ENCODE results near the gene DHX35. TPM values are rescaled to one million over a fixed set of nuclear protein-coding genes. Genes with fewer than 3 reads are reported as not detected.

The DHX35 gene
- total RNA-seq, 2 experiments from 2014 or later, result 7.3 to 7.6 TPM

DNA sequence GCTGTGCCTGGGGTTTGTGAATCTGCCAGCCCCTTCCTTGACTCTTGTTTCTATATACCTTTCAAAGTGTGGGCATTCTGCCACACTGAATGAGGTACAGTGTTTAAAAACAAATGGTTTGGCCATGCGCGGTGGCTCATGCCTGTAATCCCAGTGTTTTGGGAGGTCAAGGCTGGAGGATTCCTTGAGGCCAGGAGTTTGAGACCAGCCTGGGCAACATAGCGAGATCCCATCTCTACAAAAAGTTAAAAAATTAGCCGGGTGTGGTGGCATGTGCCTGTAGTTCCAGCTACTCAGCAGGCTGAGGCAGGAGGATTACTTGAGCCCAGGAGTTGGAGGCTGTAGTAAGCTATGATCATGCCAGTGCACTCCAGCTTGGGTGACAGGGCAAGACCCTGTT is 30.2 kb upstream of the DHX35 start:
- H3K27ac Mint-ChIP-seq, result no peak overlapping the region
- Histone ChIP-seq H3K27me3 (ENCODE audit: control insufficient read depth in 1 of 2, insufficient read depth in 2 of 2, low read length in 2 of 2) (no peaks in the 10 kb centered on the region), H3K4me1 (ENCODE audit: insufficient read depth, low read length) (peaks cover 27% of the 10 kb centered on the region), H3K27ac (ENCODE audit: low read depth in 1 of 2, low read length in 2 of 2) (no peak overlapping the region), H3K4me3 (ENCODE audit: low read length) (no peak overlapping the region), H3K36me3 (ENCODE audit: insufficient read depth, low read length) (no peaks in the 10 kb centered on the region), H3K9me3 (ENCODE audit: control insufficient read depth in 1 of 2, insufficient read depth in 1 of 2, low read length in 2 of 2) (no peaks in the 10 kb centered on the region)
- TF ChIP-seq, protein P1, sequence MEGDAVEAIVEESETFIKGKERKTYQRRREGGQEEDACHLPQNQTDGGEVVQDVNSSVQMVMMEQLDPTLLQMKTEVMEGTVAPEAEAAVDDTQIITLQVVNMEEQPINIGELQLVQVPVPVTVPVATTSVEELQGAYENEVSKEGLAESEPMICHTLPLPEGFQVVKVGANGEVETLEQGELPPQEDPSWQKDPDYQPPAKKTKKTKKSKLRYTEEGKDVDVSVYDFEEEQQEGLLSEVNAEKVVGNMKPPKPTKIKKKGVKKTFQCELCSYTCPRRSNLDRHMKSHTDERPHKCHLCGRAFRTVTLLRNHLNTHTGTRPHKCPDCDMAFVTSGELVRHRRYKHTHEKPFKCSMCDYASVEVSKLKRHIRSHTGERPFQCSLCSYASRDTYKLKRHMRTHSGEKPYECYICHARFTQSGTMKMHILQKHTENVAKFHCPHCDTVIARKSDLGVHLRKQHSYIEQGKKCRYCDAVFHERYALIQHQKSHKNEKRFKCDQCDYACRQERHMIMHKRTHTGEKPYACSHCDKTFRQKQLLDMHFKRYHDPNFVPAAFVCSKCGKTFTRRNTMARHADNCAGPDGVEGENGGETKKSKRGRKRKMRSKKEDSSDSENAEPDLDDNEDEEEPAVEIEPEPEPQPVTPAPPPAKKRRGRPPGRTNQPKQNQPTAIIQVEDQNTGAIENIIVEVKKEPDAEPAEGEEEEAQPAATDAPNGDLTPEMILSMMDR (IDR thresholded peaks at IDR 0.05), result no peak
- no peaks in the 10 kb centered on the region for H3K36me3 Mint-ChIP-seq (ENCODE audit: low read depth)
- peaks cover 17% of the 10 kb centered on the region for H3K4me1 Mint-ChIP-seq (ENCODE audit: low read depth)
- H3K4me3 Mint-ChIP-seq, result no peak overlapping the region
- no peaks in the 10 kb centered on the region for H3K27me3 Mint-ChIP-seq
- DNase-seq (no peak), ATAC-seq (ENCODE audit: poor library complexity) (no peak)
- intact Hi-C loops (cut with DNase I, micrococcal nuclease), result no loop called here
- CTCF ChIA-PET, result no interaction called here
- H3K9me3 Mint-ChIP-seq, result no peaks in the 10 kb centered on the region
- POLR2A ChIA-PET, result no interaction called here

DNA sequence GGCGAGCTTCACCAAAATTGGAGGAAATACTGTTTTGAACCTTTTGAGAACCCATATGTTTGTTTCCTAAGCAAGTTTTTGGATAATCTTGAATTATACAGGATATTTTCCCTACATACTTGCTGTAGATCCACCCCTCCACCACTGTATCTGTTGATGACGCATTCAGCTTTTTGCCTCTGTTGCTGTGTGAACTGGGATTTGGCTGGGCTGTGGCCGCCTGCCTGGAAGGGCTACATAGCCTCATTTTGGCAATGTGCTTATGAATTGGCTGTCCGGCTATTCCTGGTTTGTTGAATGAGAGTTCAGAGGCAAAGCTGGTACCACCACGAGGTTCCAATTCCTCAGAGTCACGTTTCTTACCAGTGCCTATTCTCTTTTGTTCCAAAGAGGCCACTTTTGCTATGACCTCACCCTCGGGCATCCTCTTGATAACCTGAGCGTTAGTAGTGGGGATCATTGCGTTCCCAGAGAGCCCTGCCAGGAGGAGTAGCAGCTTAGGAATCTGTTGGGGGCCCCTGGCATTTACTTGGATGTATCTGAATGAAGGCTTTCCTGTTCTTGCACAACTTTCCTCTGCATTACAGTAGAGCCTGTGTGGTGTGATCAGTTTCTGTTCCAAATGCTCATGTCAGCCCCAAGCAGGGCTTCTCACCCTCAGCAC is 29.6 kb upstream of the DHX35 start:
- peaks cover 21% of the 10 kb centered on the region for H3K4me1 ChIP-seq (ENCODE audit: insufficient read depth, low read length)

DNA sequence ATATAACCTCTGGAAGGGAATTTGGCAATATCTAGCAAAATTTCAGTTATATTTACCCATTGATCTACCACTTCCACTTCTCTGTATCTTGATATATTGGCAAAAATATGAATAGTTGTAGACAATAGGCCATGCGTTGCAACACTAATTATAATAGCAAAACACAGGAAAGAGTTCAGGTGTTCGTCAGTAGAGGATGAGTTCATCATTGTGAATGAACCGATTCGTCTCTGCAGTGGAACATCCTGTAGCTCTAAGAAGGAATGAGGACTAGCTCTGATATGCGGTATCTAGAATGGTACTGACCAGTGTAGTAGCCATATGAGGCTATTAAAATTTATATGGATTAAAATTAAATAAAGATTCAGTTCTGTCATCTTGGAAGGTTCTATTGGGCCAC is 27.6 kb upstream of the DHX35 start:
- Histone ChIP-seq H3K4me3 (ENCODE audit: low read length) (no peak overlapping the region), H3K4me1 (ENCODE audit: insufficient read depth, low read length) (peaks cover 9% of the 10 kb centered on the region), H3K27ac (ENCODE audit: low read depth in 1 of 2, low read length in 2 of 2) (no peak overlapping the region), H3K27me3 (ENCODE audit: control insufficient read depth in 1 of 2, insufficient read depth in 2 of 2, low read length in 2 of 2) (no peaks in the 10 kb centered on the region), H3K36me3 (ENCODE audit: insufficient read depth, low read length) (no peaks in the 10 kb centered on the region), H3K9me3 (ENCODE audit: control insufficient read depth in 1 of 2, insufficient read depth in 1 of 2, low read length in 2 of 2) (no peaks in the 10 kb centered on the region)
- ChIA-PET POLR2A (no interaction called here), CTCF (interaction anchor here (0.7 kb wide), 1 partner anchor 36 kb away, joined by 4 read pairs; no protein-coding TSS in a partner anchor)
- Mint-ChIP-seq H3K36me3 (ENCODE audit: low read depth) (no peaks in the 10 kb centered on the region), H3K27me3 (no peaks in the 10 kb centered on the region), H3K4me3 (no peak overlapping the region), H3K9me3 (no peaks in the 10 kb centered on the region), H3K27ac (no peak overlapping the region), H3K4me1 (ENCODE audit: low read depth) (peaks cover 5% of the 10 kb centered on the region)
- no peak for ATAC-seq (ENCODE audit: poor library complexity)
- intact Hi-C loops (cut with DNase I, micrococcal nuclease), result no loop called here
- TF ChIP-seq, protein P1 (IDR thresholded peaks at IDR 0.05), result no peak
- no peak for DNase-seq

More for the DNA sequence above, 29.6 kb upstream of the DHX35 start:
- H3K36me3 Mint-ChIP-seq (ENCODE audit: low read depth), result no peaks in the 10 kb centered on the region
- ChIA-PET POLR2A (no interaction called here), CTCF (no interaction called here)
- H3K9me3 Mint-ChIP-seq, result no peaks in the 10 kb centered on the region
- DNase-seq, result no peak
- no peak for ATAC-seq (ENCODE audit: poor library complexity)
- no peak overlapping the region for H3K27ac Mint-ChIP-seq
- H3K9me3 ChIP-seq (ENCODE audit: control insufficient read depth in 1 of 2, insufficient read depth in 1 of 2, low read length in 2 of 2), result no peaks in the 10 kb centered on the region
- peaks cover 14% of the 10 kb centered on the region for H3K4me1 Mint-ChIP-seq (ENCODE audit: low read depth)
- H3K27me3 Mint-ChIP-seq, result no peaks in the 10 kb centered on the region
- intact Hi-C loops (cut with DNase I, micrococcal nuclease), result no loop called here
- H3K36me3 ChIP-seq (ENCODE audit: insufficient read depth, low read length), result no peaks in the 10 kb centered on the region
- TF ChIP-seq, protein P1 (IDR thresholded peaks at IDR 0.05), result no peak
- no peak overlapping the region for H3K27ac ChIP-seq (ENCODE audit: low read depth in 1 of 2, low read length in 2 of 2)
- no peak overlapping the region for H3K4me3 ChIP-seq (ENCODE audit: low read length)
- H3K4me3 Mint-ChIP-seq, result no peak overlapping the region
- no peaks in the 10 kb centered on the region for H3K27me3 ChIP-seq (ENCODE audit: control insufficient read depth in 1 of 2, insufficient read depth in 2 of 2, low read length in 2 of 2)
